ENCODE data around the gene MRTFA. TPM values are rescaled to one million over a fixed set of nuclear protein-coding genes. Genes with fewer than 3 reads are reported as not detected.

MRTFA gene
- polyA plus RNA-seq, 2 of the 4 experiments (the other 2 are of a cell fraction) = 6.8 to 48.3 TPM

GRCh38 chr22:40472579-40472978 lies 163.9 kb downstream of the MRTFA start (continued):
- TF ChIP-seq POLR2A (IDR thresholded peaks at IDR 0.05; ENCODE audit: low read length) (no peak), CBX8 (IDR thresholded peaks at IDR 0.05) (no peak), RAD21 (conservative IDR thresholded peaks at IDR 0.05 in 1 of 2, IDR thresholded peaks at IDR 0.05 in 1 of 2) (no peak), FOXS1 (CRISPR knock-in tag; IDR thresholded peaks at IDR 0.05) (no peak)

- H3K9me3 ChIP-seq = no peaks in the 10 kb centered on the region
These were observed 164.5 kb downstream of the MRTFA start for GRCh38 chr22:40472051-40472450.

GRCh38 chr22:40469181-40469580 lies 167.3 kb downstream of the MRTFA start:
- TF ChIP-seq GATA3 (IDR thresholded peaks at IDR 0.05; ENCODE audit: borderline replicate concordance) (no peak), RFX5 (IDR thresholded peaks at IDR 0.05) (no peak), RARB (CRISPR knock-in tag; IDR thresholded peaks at IDR 0.05) (no peak), E2F6 (IDR thresholded peaks at IDR 0.05; ENCODE audit: borderline replicate concordance, low read depth) (no peak), EHF (CRISPR knock-in tag; IDR thresholded peaks at IDR 0.05) (no peak)
- no peak overlapping the region for H3K27ac ChIP-seq
- POLR2A ChIA-PET = no interaction called here
- no peaks in the 10 kb centered on the region for H3K9me3 ChIP-seq
- FAIRE-seq (no peak), ATAC-seq (no peak), DNase-seq (ENCODE audit: low read depth in 1 of 2, low spot score in 1 of 2) (no peak)
- 89% methylated on average over 5 of the region's 5 CpGs for WGBS (ENCODE audit: missing lambda C conversion rate)
- H3K4me1 ChIP-seq = peaks cover 47% of the 10 kb centered on the region
- CTCF ChIA-PET = no interaction called here
- H3K4me2 ChIP-seq = no peak overlapping the region
- no peak overlapping the region for H3K4me3 ChIP-seq

More at GRCh38 chr22:40472051-40472450, 164.5 kb downstream of the MRTFA start:
- ChIA-PET CTCF (interaction anchor here (0.7 to 1.5 kb wide), 3 partner anchors 12 to 35 kb away, joined by 3 read pairs; no protein-coding TSS in a partner anchor), POLR2A (no interaction called here)
- Histone ChIP-seq H3K27ac (no peak overlapping the region), H3K4me3 (no peak overlapping the region), H3K4me1 (peaks cover 43% of the 10 kb centered on the region), H3K4me2 (no peak overlapping the region)
- ATAC-seq = no peak
- WGBS (ENCODE audit: missing lambda C conversion rate) = 90% methylated on average over 2 of the region's 2 CpGs
- FAIRE-seq = no peak
- no peak for DNase-seq (ENCODE audit: low read depth in 1 of 2, low spot score in 1 of 2)
- no peak for TF ChIP-seq CEBPB (IDR thresholded peaks at IDR 0.05)
- no peak for TF ChIP-seq CBX2 (IDR thresholded peaks at IDR 0.05; ENCODE audit: borderline replicate concordance, low read depth)

- no peak overlapping the region for H3K4me3 ChIP-seq
- POLR2A ChIA-PET = no interaction called here
- no peak for TF ChIP-seq EHF (CRISPR knock-in tag; IDR thresholded peaks at IDR 0.05)
- TF ChIP-seq MAX (IDR thresholded peaks at IDR 0.05) = no peak
- no peak for TF ChIP-seq RAD21 (conservative IDR thresholded peaks at IDR 0.05 in 1 of 2, IDR thresholded peaks at IDR 0.05 in 1 of 2)
- no peak for TF ChIP-seq TFCP2L1 (CRISPR knock-in tag; IDR thresholded peaks at IDR 0.05)
- TF ChIP-seq FOSB (CRISPR knock-in tag; IDR thresholded peaks at IDR 0.05) = no peak
- peaks cover 41% of the 10 kb centered on the region for H3K4me1 ChIP-seq
- DNase-seq (ENCODE audit: low read depth in 1 of 2, low spot score in 1 of 2) (no peak), ATAC-seq (no peak), FAIRE-seq (no peak)
- no peaks in the 10 kb centered on the region for H3K9me3 ChIP-seq
- H3K27ac ChIP-seq = no peak overlapping the region
- no peak overlapping the region for H3K4me2 ChIP-seq
- CTCF ChIA-PET = interaction anchor here (0.7 kb wide), 1 partner anchor 22 kb away, joined by 3 read pairs; no protein-coding TSS in a partner anchor
These were observed 167.9 kb downstream of the MRTFA start for GRCh38 chr22:40468616-40469015.

- Histone ChIP-seq H3K4me1 (peaks cover 34% of the 10 kb centered on the region), H3K9me3 (no peaks in the 10 kb centered on the region), H3K4me2 (peak overlapping the region; percentile 7; the same call in 1 of the 3 replicates), H3K4me3 (no peak overlapping the region), H3K27ac (no peak overlapping the region)
- DNase-seq (ENCODE audit: low read depth in 1 of 2, low spot score in 1 of 2) = no peak
- ChIA-PET POLR2A (no interaction called here), CTCF (interaction anchor here (1.4 kb wide), 1 partner anchor 30 kb away, joined by 4 read pairs; no protein-coding TSS in a partner anchor)
- WGBS (ENCODE audit: missing lambda C conversion rate) = 96% methylated on average over 1 of the region's 1 CpG
- no peak for ATAC-seq
- no peak for FAIRE-seq
- TF ChIP-seq CBX2 (IDR thresholded peaks at IDR 0.05; ENCODE audit: borderline replicate concordance, low read depth) = no peak
- TF ChIP-seq TP53 (CRISPR knock-in tag; IDR thresholded peaks at IDR 0.05) = no peak
- no peak for TF ChIP-seq HOXA7 (CRISPR knock-in tag; IDR thresholded peaks at IDR 0.05)
These were observed 169.5 kb downstream of the MRTFA start for GRCh38 chr22:40466976-40467375.

- 83% methylated on average over 5 of the region's 5 CpGs for WGBS (ENCODE audit: missing lambda C conversion rate)
- POLR2A ChIA-PET = no interaction called here
- no peak overlapping the region for H3K4me3 ChIP-seq
- CTCF ChIA-PET = interaction anchor here (1.6 kb wide), 1 partner anchor 27 kb away, joined by 8 read pairs; no protein-coding TSS in a partner anchor
- no peak overlapping the region for H3K27ac ChIP-seq
- peaks cover 41% of the 10 kb centered on the region for H3K4me1 ChIP-seq
- DNase-seq (ENCODE audit: low read depth in 1 of 2, low spot score in 1 of 2) (no peak), ATAC-seq (no peak), FAIRE-seq (no peak)
- H3K4me2 ChIP-seq = no peak overlapping the region
- no peaks in the 10 kb centered on the region for H3K9me3 ChIP-seq
- TF ChIP-seq JUN (IDR thresholded peaks at IDR 0.05) = no peak
- no peak for TF ChIP-seq FOSL2 (IDR thresholded peaks at IDR 0.05)
- no peak for TF ChIP-seq FOSL2 (CRISPR knock-in tag; IDR thresholded peaks at IDR 0.05)
- no peak for TF ChIP-seq BHLHE40 (IDR thresholded peaks at IDR 0.05; ENCODE audit: low read depth, low read length)
- no peak for TF ChIP-seq RNF2 (IDR thresholded peaks at IDR 0.05; ENCODE audit: borderline replicate concordance, low read depth)
- TF ChIP-seq EHF (CRISPR knock-in tag; IDR thresholded peaks at IDR 0.05) = no peak
- TF ChIP-seq CBX8 (IDR thresholded peaks at IDR 0.05) = no peak
- no peak for TF ChIP-seq HDAC2 (IDR thresholded peaks at IDR 0.05)
- TF ChIP-seq SMC3 (IDR thresholded peaks at IDR 0.05) = no peak
- TF ChIP-seq HOXB13 (CRISPR knock-in tag; IDR thresholded peaks at IDR 0.05; ENCODE audit: low read depth) = no peak
- TF ChIP-seq KDM1A (IDR thresholded peaks at IDR 0.05; ENCODE audit: low read depth) = no peak
- TF ChIP-seq TP53 (CRISPR knock-in tag; IDR thresholded peaks at IDR 0.05) = no peak
These were observed 172.8 kb downstream of the MRTFA start for GRCh38 chr22:40463683-40464082.

All from A549 (cell line).